Measurements from ENCODE around the gene CD36. TPM values are rescaled to one million over a fixed set of nuclear protein-coding genes. Genes with fewer than 3 reads are reported as not detected.

The CD36 gene
- total and polyA plus RNA-seq, 7 donors = 149 to 662 (median 175) TPM

DNA sequence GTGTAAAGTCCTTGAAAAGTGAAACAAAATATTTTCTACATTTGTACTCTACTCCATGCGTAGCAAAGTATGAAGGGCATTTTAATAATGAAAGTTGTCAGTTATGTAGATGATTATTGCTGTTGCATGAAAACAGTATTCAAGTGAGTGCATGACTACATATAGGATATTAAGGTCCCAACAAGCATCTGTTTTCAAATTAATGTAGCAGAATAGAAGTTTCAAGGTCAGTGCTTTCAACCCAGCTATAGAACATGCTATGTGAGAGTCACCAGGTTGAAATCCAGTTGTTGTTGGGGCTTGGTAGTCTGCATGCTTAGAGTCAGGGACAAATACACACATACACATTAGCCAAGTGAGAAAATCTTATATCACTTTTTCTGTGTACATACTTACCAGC, 14.8 kb downstream of the CD36 start:
- Histone ChIP-seq H3K36me3 (ENCODE audit: insufficient read depth in 1 of 2, low read depth in 1 of 2) (peaks cover 0 to 30% of the 10 kb centered on the region in 2 donors), H3K4me3 (no peak overlapping the region), H3K9me3 (no peaks in the 10 kb centered on the region), H3K4me1 (peaks cover 12% of the 10 kb centered on the region), H3K27me3 (ENCODE audit: insufficient read depth in 3 of 3, low read length in 2 of 3) (no peaks in the 10 kb centered on the region), H3K27ac (no peak overlapping the region)
- DNase-seq = no peak
- WGBS, 3 donors = 72 to 86% (median 80%) methylated on average over 1 of the region's 1 CpG
- no peak for TF ChIP-seq CTCF (IDR thresholded peaks at IDR 0.05)
- intact Hi-C loops (cut with DNase I) = loop anchor here in 1 of 2 donors (10.0 kb wide), 1 partner anchor 158 kb away; no protein-coding TSS in a partner anchor
- ATAC-seq = no peak

- Histone ChIP-seq H3K36me3 (ENCODE audit: insufficient read depth in 1 of 2, low read depth in 1 of 2) (peaks cover 0 to 24% of the 10 kb centered on the region in 2 donors), H3K9me3 (no peaks in the 10 kb centered on the region), H3K4me1 (peaks cover 12% of the 10 kb centered on the region), H3K27ac (peak overlapping the region; percentile 18), H3K27me3 (ENCODE audit: insufficient read depth in 3 of 3, low read length in 2 of 3) (no peaks in the 10 kb centered on the region), H3K4me3 (no peak overlapping the region)
- 44 to 48% (median 45%) methylated on average over 2 of the region's 2 CpGs for WGBS, 3 donors
- DNase-seq = no peak
- intact Hi-C loops (cut with DNase I) = loop anchor here in 1 of 2 donors (5.0 to 10.0 kb wide), 2 partner anchors 160 to 223 kb away; no protein-coding TSS in a partner anchor
- peak in 3 of 4 donors; percentile 24 to 33 (median 31) for ATAC-seq
- TF ChIP-seq CTCF (IDR thresholded peaks at IDR 0.05) = no peak
Measured at GRCh38 chr7:80654887-80655340, 16.5 kb downstream of the CD36 start.

DNA sequence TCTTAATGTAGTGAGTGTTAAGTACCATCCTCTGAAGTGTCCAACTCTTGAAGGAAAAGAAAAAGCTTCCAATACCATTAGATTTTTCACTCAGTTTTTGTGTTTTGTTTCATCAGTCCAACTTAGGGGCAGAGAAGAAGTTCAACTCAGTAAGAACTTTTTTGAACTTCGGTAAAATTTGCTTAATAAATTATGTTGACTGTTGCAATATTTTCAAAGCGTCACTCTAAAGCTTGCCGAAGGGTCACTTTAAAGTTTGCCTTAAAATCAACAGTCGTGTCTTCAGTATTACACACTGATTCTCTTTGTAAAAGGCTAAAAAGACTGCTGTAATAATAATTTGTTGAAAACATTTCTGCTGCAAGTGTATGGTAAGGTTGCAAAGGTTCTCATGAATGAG, 17.6 kb downstream of the CD36 start:
- Histone ChIP-seq H3K4me1 (peaks cover 12% of the 10 kb centered on the region), H3K27ac (peak overlapping the region; percentile 18), H3K27me3 (ENCODE audit: insufficient read depth in 3 of 3, low read length in 2 of 3) (no peaks in the 10 kb centered on the region), H3K9me3 (no peaks in the 10 kb centered on the region), H3K36me3 (ENCODE audit: insufficient read depth in 1 of 2, low read depth in 1 of 2) (peaks cover 0 to 28% of the 10 kb centered on the region in 2 donors), H3K4me3 (no peak overlapping the region)
- intact Hi-C loops (cut with DNase I) = loop anchor here in 1 of 2 donors (5.0 to 10.0 kb wide), 2 partner anchors 161 to 224 kb away; no protein-coding TSS in a partner anchor
- 79 to 86% (median 82%) methylated on average over 4 of the region's 4 CpGs for WGBS, 3 donors
- no peak for ATAC-seq
- DNase-seq = no peak
- no peak for TF ChIP-seq CTCF (IDR thresholded peaks at IDR 0.05)

GRCh38 chr7:80659120-80660055, 20.9 kb downstream of the CD36 start:
- intact Hi-C loops (cut with DNase I) = loop anchor here (1.0 to 10.0 kb wide), 3 partner anchors 165 to 230 kb away; no protein-coding TSS in a partner anchor
- H3K27ac ChIP-seq = peak overlapping the region; percentile 43
- H3K4me1 ChIP-seq = peaks cover 6% of the 10 kb centered on the region
- DNase-seq (no peak), ATAC-seq (peak in 3 of 4 donors; percentile 52 to 72 (median 65))
- H3K27me3 ChIP-seq (ENCODE audit: insufficient read depth in 3 of 3, low read length in 2 of 3) = no peaks in the 10 kb centered on the region
- H3K36me3 ChIP-seq (ENCODE audit: insufficient read depth in 1 of 2, low read depth in 1 of 2) = peaks cover 3 to 59% of the 10 kb centered on the region in 2 donors
- no peak overlapping the region for H3K4me3 ChIP-seq
- TF ChIP-seq CTCF (IDR thresholded peaks at IDR 0.05) = peak; percentile 79
- H3K9me3 ChIP-seq = no peaks in the 10 kb centered on the region
- WGBS, 3 donors = 8 to 19% (median 14%) methylated on average over 3 of the region's 3 CpGs
